H1 (cell line): ENCODE data around the gene TUT4. TPM values are rescaled to one million over a fixed set of nuclear protein-coding genes. Genes with fewer than 3 reads are reported as not detected.

Experiments used
- CTCF ChIA-PET: fragments of 300-600 bp; sonication (Branson Sonifier 250); formaldehyde crosslinking; loops from one replicate; lab custom pipeline; 2021; ENCODE audit not compliant: partially characterized antibody; lab: Charles Lee
- POLR2A ChIA-PET: fragments of 300-600 bp; sonication (Branson Sonifier 250); formaldehyde crosslinking; loops from one replicate; lab custom pipeline; 2021; ENCODE audit warnings: inconsistent platforms; ENCODE audit not compliant: partially characterized antibody; lab: Charles Lee
- DNase-seq, 2 experiments: peaks; one replicate each; pipeline versions ENCODE4 v3.0.0 to v3.0.0-alpha.2; 2010 to 2022; ENCODE audit warnings: low spot score in 2 of 2, low read depth in 1 of 2, mixed read lengths in 1 of 2
- FAIRE-seq: peaks from 2 replicates; lab custom pipeline; 2011; peaks lifted over from hg19 to GRCh38; lab: Jason Lieb, UNC
- H2AFZ ChIP-seq: 2 replicates; pipeline ENCODE4 v1.8.1; 2012; ENCODE audit warnings: low read length, inconsistent platforms
- H2AK5ac ChIP-seq: 2 replicates; pipeline ENCODE4 v1.6.1; 2013; ENCODE audit warnings: low read depth, low read length
- H2BK120ac ChIP-seq: replicated peaks from 2 replicates; pipeline ENCODE3; 2013; ENCODE audit warnings: low read depth, low read length, inconsistent platforms
- H2BK12ac ChIP-seq: 2 replicates; pipeline ENCODE4 v1.6.1; 2013; ENCODE audit warnings: low read depth, low read length
- H2BK15ac ChIP-seq: 2 replicates; pipeline ENCODE4 v1.6.1; 2013; ENCODE audit warnings: low read length
- H2BK20ac ChIP-seq: 2 replicates; pipeline ENCODE4 v1.6.1; 2013; ENCODE audit warnings: low read length
- H2BK5ac ChIP-seq: 2 replicates; pipeline ENCODE4 v1.6.1; 2013; ENCODE audit warnings: low read depth, low read length
- H3K14ac ChIP-seq: 2 replicates; pipeline ENCODE4 v1.6.1; 2013; ENCODE audit warnings: inconsistent platforms; ENCODE audit not compliant: insufficient read length
- H3K18ac ChIP-seq: 2 replicates; pipeline ENCODE4 v1.6.1; 2013; ENCODE audit warnings: low read length; ENCODE audit errors: extremely low read depth
- H3K23ac ChIP-seq: 2 replicates; pipeline ENCODE4 v1.6.1; 2013; ENCODE audit warnings: inconsistent platforms; ENCODE audit not compliant: insufficient read length
- H3K23me2 ChIP-seq: 2 replicates; pipeline ENCODE4 v1.6.1; 2013; ENCODE audit warnings: low read depth, low read length
- H3K27ac ChIP-seq: 2 replicates; pipeline ENCODE4 v1.6.1; 2011; ENCODE audit warnings: low read depth, low read length, inconsistent platforms
- H3K27me3 ChIP-seq, 4 experiments: replicated peaks in 1 of 4; 1 replicate in 1 of 4; 2 replicates in 3 of 4; pipeline versions ENCODE4 v1.6.1 to v1.8.1; 2011 to 2013; ENCODE audit warnings: low read length in 3 of 4, mild to moderate bottlenecking in 3 of 4, inconsistent platforms in 2 of 4, mixed read lengths in 2 of 4, moderate library complexity in 1 of 4; ENCODE audit not compliant: control insufficient read depth in 3 of 4, insufficient read depth in 3 of 4; ENCODE audit errors: extremely low read depth in 1 of 4
- H3K36me3 ChIP-seq, 4 experiments: 2 replicates each; pipeline versions ENCODE4 v1.6.1 to v1.8.1; 2011 to 2013; ENCODE audit warnings: mild to moderate bottlenecking in 4 of 4, low read length in 3 of 4, moderate library complexity in 2 of 4, control low read depth in 1 of 4, inconsistent platforms in 1 of 4; ENCODE audit not compliant: insufficient read depth in 4 of 4, control insufficient read depth in 2 of 4
- H3K4ac ChIP-seq: replicated peaks from 2 replicates; pipeline ENCODE3; 2013; ENCODE audit warnings: low read length, low read depth, mixed read lengths, inconsistent platforms; ENCODE audit not compliant: insufficient read length
- H3K4me1 ChIP-seq, 4 experiments: replicated peaks in 1 of 4; 1 replicate in 1 of 4; 2 replicates in 3 of 4; pipeline versions ENCODE4 v1.6.1 to v1.8.1; 2011 to 2013; ENCODE audit warnings: low read length in 3 of 4, inconsistent platforms in 2 of 4, mixed read lengths in 1 of 4; ENCODE audit not compliant: insufficient read depth in 4 of 4, control insufficient read depth in 3 of 4
- H3K4me2 ChIP-seq, 2 experiments: 2 replicates each; pipeline versions ENCODE4 v1.6.1 to v1.8.1; 2011 to 2013; ENCODE audit warnings: low read depth in 2 of 2, low read length in 2 of 2, control low read depth in 1 of 2, inconsistent platforms in 1 of 2, mild to moderate bottlenecking in 1 of 2; ENCODE audit not compliant: insufficient read depth in 1 of 2
- H3K4me3 ChIP-seq, 4 experiments: fragments of 200-600, 300-600 bp in 1 of 4; sonication (generic), shearing (Covaris generic), sonication (Bioruptor Twin) in 1 of 4; 2 replicates each; pipeline versions ENCODE4 v1.5.1 to v1.8.1; 2011 to 2016; ENCODE audit warnings: low read length in 4 of 4, low read depth in 3 of 4, control low read depth in 2 of 4, inconsistent platforms in 2 of 4, mild to moderate bottlenecking in 2 of 4, mixed read lengths in 1 of 4, moderate library complexity in 1 of 4; ENCODE audit not compliant: insufficient read depth in 2 of 4; ENCODE audit errors: extremely low read depth in 1 of 4
- H3K56ac ChIP-seq: replicated peaks from 2 replicates; pipeline ENCODE3; 2013; ENCODE audit warnings: low read depth, mild to moderate bottlenecking, mixed read lengths, low read length, inconsistent platforms; ENCODE audit not compliant: insufficient read length
- H3K79me1 ChIP-seq: 2 replicates; pipeline ENCODE4 v1.6.1; 2013; ENCODE audit warnings: low read depth, low read length, control low read depth
- H3K79me2 ChIP-seq, 2 experiments: 2 replicates each; pipeline versions ENCODE4 v1.6.1 to v1.8.1; 2012 to 2013; ENCODE audit warnings: low read length in 2 of 2, mild to moderate bottlenecking in 2 of 2, inconsistent platforms in 1 of 2; ENCODE audit not compliant: insufficient read depth in 2 of 2, control insufficient read depth in 1 of 2
- H3K9ac ChIP-seq, 4 experiments: replicated peaks in 1 of 4; 1 replicate in 1 of 4; 2 replicates in 3 of 4; pipeline versions ENCODE4 v1.6.1 to v1.8.1; 2011 to 2013; ENCODE audit warnings: low read depth in 3 of 4, low read length in 3 of 4, control low read depth in 2 of 4, mild to moderate bottlenecking in 2 of 4, moderate library complexity in 2 of 4, inconsistent platforms in 1 of 4; ENCODE audit errors: extremely low read depth in 1 of 4
- H3K9me3 ChIP-seq, 2 experiments: 2 replicates each; pipeline versions ENCODE4 v1.6.1 to v1.8.1; 2012 to 2013; ENCODE audit warnings: mild to moderate bottlenecking in 2 of 2, moderate library complexity in 2 of 2, control low read depth in 1 of 2, inconsistent platforms in 1 of 2, low read depth in 1 of 2, low read length in 1 of 2, mixed read lengths in 1 of 2; ENCODE audit not compliant: insufficient read depth in 2 of 2
- H4K20me1 ChIP-seq, 2 experiments: replicated peaks in 1 of 2; 2 replicates each; pipeline versions ENCODE3 to v1.8.1; 2011 to 2013; ENCODE audit warnings: inconsistent platforms in 2 of 2, low read length in 2 of 2, mild to moderate bottlenecking in 1 of 2; ENCODE audit not compliant: insufficient read depth in 2 of 2, control insufficient read depth in 1 of 2
- H4K5ac ChIP-seq: 2 replicates; pipeline ENCODE4 v1.6.1; 2013; ENCODE audit warnings: low read length, low read depth, mixed read lengths, inconsistent platforms; ENCODE audit not compliant: insufficient read length
- H4K8ac ChIP-seq: 2 replicates; pipeline ENCODE4 v1.8.0; 2013; ENCODE audit warnings: mild to moderate bottlenecking, moderate library complexity, low read length, inconsistent platforms; ENCODE audit not compliant: insufficient read depth; ENCODE audit errors: extremely low read depth
- H4K91ac ChIP-seq: replicated peaks from 2 replicates; pipeline ENCODE3; 2013; ENCODE audit warnings: low read length, mixed read lengths, inconsistent platforms; ENCODE audit not compliant: insufficient read length
- ASH2L ChIP-seq: fragments of 200-600, 300-600 bp; sonication (generic); IDR thresholded peaks from one replicate; pipeline ENCODE4 v1.7.1; 2017; ENCODE audit warnings: low read length
- CBX5 ChIP-seq: fragments of 300-800, 300-1000 bp; sonication (generic); IDR thresholded peaks from 2 replicates; pipeline ENCODE4 v1.7.1; 2016; ENCODE audit warnings: antibody characterized with exemption, low read length, low read depth
- CEBPB ChIP-seq: IDR thresholded peaks from 2 replicates; pipeline ENCODE4 v1.6.1; 2012; ENCODE audit warnings: low read depth, low read length
- CTBP2 ChIP-seq: IDR thresholded peaks from 2 replicates; pipeline ENCODE4 v1.7.0; 2011; ENCODE audit warnings: borderline replicate concordance, mild to moderate bottlenecking, moderate library complexity, mixed read lengths, low read length; ENCODE audit not compliant: insufficient read depth, insufficient read length
- EZH2 ChIP-seq: fragments of 200-600 bp; sonication (generic); IDR thresholded peaks from 2 replicates; pipeline ENCODE4 v1.7.1; 2012; ENCODE audit warnings: low read depth, mild to moderate bottlenecking, moderate library complexity, low read length, inconsistent platforms; ENCODE audit not compliant: severe bottlenecking
- RBBP5 ChIP-seq: IDR thresholded peaks from 2 replicates; pipeline ENCODE4 v1.7.1; 2012; ENCODE audit warnings: low read depth, mild to moderate bottlenecking, inconsistent platforms, low read length, moderate library complexity, borderline replicate concordance
- SIN3A ChIP-seq, 2 experiments: IDR thresholded peaks in 1 of 2; conservative IDR thresholded peaks in 1 of 2; 2 replicates each; pipeline ENCODE4 v1.6.1; 2011 to 2012; ENCODE audit warnings: low read length in 2 of 2, improper control_type of control experiment in 1 of 2, low read depth in 1 of 2, mild to moderate bottlenecking in 1 of 2
- SIX5 ChIP-seq: IDR thresholded peaks from 2 replicates; pipeline ENCODE4 v1.6.1; 2011; ENCODE audit warnings: mild to moderate bottlenecking, low read depth, low read length
- TCF12 ChIP-seq: IDR thresholded peaks from 2 replicates; pipeline ENCODE4 v1.6.1; 2011; ENCODE audit warnings: low read depth, mild to moderate bottlenecking, low read length
- WGBS, 2 experiments: shearing (Covaris generic) in 1 of 2; methylation state at CpG; one replicate each; pipeline versions ENCODE4 v1.1.6 to v1.1.7; 2013 to 2015; ENCODE audit warnings: low lambda C conversion rate in 2 of 2, mixed read lengths in 2 of 2, inconsistent platforms in 1 of 2, low coverage in 1 of 2, missing lambda C conversion rate in 1 of 2; ENCODE audit not compliant: insufficient replicate concordance in 2 of 2, insufficient coverage in 1 of 2, insufficient read length in 1 of 2; ENCODE audit errors: extremely low coverage in 1 of 2, missing lambda C conversion rate in 1 of 2; 5-methylcytosine and 5-hydroxymethylcytosine counted together
- polyA plus RNA-seq, 7 experiments: library from polyadenylated mRNA; depleted of rRNA in 3 of 7; stranded (reverse) in 5 of 7; unstranded in 2 of 7; fragments of >200 nt in 5 of 7; fragments of 200-250 nt in 2 of 7; gene quantifications; 1 replicate in 5 of 7; 2 replicates in 1 of 7; 4 replicates in 1 of 7; pipeline versions ENCODE4 v1.2.1 to v1.2.3, GENCODE V29; 2011 to 2013; ENCODE audit warnings: missing spikeins in 2 of 7, mixed read lengths in 2 of 7
- total RNA-seq: library from RNA; stranded (reverse); fragmentation: NEBNext Ultra II Directional; extraction: Animal tissue kit (Norgen Biotek cat#: 25700); gene quantifications from 2 replicates; pipeline ENCODE4 v1.2.1, GENCODE V29; 2021

The TUT4 gene
- total and polyA plus RNA-seq, 2 of the 8 experiments (the other 6 are each of a cell fraction or from before 2014, with no cell fraction given), result 54.5 to 63.3 TPM

DNA sequence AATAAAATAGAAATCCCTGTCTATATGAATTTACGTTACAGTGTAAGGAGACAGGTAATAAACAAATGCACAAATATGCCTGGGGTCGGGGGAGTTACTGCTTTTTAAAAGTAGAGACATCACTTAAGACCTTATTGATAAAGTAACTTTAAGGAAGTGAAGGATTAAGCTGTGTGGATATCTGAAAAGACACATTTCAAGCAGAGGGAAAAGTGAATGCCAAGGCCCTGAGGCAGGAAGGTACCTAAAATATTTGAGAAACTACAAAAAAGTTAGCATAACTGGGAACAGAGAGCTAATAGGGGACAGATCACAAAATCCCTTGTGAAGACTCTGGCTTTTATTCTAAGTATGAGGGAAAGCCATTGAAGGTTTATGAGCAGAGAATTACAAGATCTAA lies 41.5 kb downstream of the TUT4 start:
- Histone ChIP-seq H3K27me3 (no peaks in the 10 kb centered on the region), H2AK5ac (no peak overlapping the region), H3K27ac (no peak overlapping the region), H4K5ac (no peak overlapping the region), H3K4me3 (no peak overlapping the region), H3K4ac (no peak overlapping the region), H4K20me1 (no peaks in the 10 kb centered on the region), H3K9ac (no peak overlapping the region), H2BK120ac (no peak overlapping the region), H3K9me3 (no peaks in the 10 kb centered on the region), H3K36me3 (peaks cover 0 to 10% (median 7%) of the 10 kb centered on the region in 4 experiments; a peak in 4 of 8 replicates), H3K79me2 (no peaks in the 10 kb centered on the region), H2BK12ac (no peak overlapping the region), H3K14ac (no peak overlapping the region), H3K79me1 (no peaks in the 10 kb centered on the region; the same call in 1 of the 2 replicates), H2AFZ (no peak overlapping the region), H2BK15ac (no peak overlapping the region), H3K56ac (no peak overlapping the region), H3K18ac (no peak overlapping the region), H4K91ac (no peak overlapping the region), H2BK20ac (no peak overlapping the region), H2BK5ac (no peak overlapping the region), H3K4me1 (no peaks in the 10 kb centered on the region), H3K23me2 (no peaks in the 10 kb centered on the region), H3K4me2 (no peak overlapping the region), H3K23ac (no peak overlapping the region), H4K8ac (no peak overlapping the region)
- 92% methylated on average over 2 of the region's 2 CpGs; no CpG with 5 or more reads in 1 of the 2 experiments for WGBS, 2 experiments
- FAIRE-seq, result no peak
- CTCF ChIA-PET, result interaction anchor here (0.5 to 0.8 kb wide), 5 partner anchors 10 to 424 kb away, joined by 3 read pairs; no protein-coding TSS in a partner anchor
- TF ChIP-seq SIN3A (conservative IDR thresholded peaks at IDR 0.05 in 1 of 2, IDR thresholded peaks at IDR 0.05 in 1 of 2; ENCODE audit: low read depth in 1 of 2, low read length in 2 of 2) (no peak), RBBP5 (no peak), CEBPB (no peak), SIX5 (no peak), TCF12 (no peak), CTBP2 (no peak), EZH2 (no peak), ASH2L (no peak), CBX5 (no peak)
- no peak for DNase-seq
- POLR2A ChIA-PET, result interaction anchor here (0.6 kb wide), 1 partner anchor 170 kb away, joined by 3 read pairs; no protein-coding TSS in a partner anchor
